HG03460 (cell line): ENCODE measurements around the gene OAS3.
"Not testable (repeated sequence)": the region's sequence is repeated elsewhere in the genome, so short reads cannot be mapped to it uniquely, and the experiment has no call there.

ENCODE experiments used
- ATAC-seq: cut with Tn5 transposase; IDR thresholded peaks from one replicate; pipeline ENCODE4 v1.9.1; 2021; ENCODE audit not compliant: unreplicated experiment

OAS3 gene, protein sequence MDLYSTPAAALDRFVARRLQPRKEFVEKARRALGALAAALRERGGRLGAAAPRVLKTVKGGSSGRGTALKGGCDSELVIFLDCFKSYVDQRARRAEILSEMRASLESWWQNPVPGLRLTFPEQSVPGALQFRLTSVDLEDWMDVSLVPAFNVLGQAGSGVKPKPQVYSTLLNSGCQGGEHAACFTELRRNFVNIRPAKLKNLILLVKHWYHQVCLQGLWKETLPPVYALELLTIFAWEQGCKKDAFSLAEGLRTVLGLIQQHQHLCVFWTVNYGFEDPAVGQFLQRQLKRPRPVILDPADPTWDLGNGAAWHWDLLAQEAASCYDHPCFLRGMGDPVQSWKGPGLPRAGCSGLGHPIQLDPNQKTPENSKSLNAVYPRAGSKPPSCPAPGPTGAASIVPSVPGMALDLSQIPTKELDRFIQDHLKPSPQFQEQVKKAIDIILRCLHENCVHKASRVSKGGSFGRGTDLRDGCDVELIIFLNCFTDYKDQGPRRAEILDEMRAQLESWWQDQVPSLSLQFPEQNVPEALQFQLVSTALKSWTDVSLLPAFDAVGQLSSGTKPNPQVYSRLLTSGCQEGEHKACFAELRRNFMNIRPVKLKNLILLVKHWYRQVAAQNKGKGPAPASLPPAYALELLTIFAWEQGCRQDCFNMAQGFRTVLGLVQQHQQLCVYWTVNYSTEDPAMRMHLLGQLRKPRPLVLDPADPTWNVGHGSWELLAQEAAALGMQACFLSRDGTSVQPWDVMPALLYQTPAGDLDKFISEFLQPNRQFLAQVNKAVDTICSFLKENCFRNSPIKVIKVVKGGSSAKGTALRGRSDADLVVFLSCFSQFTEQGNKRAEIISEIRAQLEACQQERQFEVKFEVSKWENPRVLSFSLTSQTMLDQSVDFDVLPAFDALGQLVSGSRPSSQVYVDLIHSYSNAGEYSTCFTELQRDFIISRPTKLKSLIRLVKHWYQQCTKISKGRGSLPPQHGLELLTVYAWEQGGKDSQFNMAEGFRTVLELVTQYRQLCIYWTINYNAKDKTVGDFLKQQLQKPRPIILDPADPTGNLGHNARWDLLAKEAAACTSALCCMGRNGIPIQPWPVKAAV

DNA sequence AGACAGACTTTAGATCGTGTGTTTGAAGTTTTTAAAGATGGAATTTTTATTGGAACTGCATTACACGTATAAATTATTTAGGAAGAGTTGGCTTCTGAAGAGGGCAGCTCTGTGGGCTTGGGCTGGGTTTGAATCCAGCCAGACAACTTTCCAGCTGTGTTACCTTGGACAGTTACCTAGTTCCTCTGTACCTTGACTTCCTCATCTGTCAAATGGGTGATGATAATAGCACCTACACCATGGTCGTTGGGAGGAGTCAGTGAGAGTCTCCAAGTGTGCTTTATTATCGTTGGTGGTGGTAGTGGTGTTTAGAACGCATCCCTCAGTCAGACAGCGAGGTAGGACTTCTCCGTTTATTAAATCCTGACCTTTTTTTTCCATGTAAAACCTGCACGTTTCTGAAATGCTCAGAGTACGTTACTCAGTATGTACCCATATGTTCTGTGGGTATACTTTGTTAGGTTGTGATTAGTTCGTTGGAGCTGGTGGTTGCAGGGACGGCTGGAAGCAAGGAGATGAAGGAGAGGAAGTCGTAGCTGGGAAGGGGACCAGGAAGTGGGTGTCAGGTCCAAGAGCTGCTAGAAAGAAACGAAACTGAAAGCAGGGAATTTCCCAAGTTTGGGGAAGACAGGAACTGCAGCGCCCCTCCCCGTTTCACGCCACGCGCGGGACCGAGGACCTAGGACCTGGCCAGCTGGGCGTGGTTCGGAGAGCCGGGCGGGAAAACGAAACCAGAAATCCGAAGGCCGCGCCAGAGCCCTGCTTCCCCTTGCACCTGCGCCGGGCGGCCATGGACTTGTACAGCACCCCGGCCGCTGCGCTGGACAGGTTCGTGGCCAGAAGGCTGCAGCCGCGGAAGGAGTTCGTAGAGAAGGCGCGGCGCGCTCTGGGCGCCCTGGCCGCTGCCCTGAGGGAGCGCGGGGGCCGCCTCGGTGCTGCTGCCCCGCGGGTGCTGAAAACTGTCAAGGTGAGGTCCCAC is at the start of gene OAS3:
Gene OAS3 (plus strand): TSS at position 734 of the 979 bp plus-strand sequence. CDS start 57 bp downstream, at position 791.
- peak; percentile 40 for ATAC-seq

DNA sequence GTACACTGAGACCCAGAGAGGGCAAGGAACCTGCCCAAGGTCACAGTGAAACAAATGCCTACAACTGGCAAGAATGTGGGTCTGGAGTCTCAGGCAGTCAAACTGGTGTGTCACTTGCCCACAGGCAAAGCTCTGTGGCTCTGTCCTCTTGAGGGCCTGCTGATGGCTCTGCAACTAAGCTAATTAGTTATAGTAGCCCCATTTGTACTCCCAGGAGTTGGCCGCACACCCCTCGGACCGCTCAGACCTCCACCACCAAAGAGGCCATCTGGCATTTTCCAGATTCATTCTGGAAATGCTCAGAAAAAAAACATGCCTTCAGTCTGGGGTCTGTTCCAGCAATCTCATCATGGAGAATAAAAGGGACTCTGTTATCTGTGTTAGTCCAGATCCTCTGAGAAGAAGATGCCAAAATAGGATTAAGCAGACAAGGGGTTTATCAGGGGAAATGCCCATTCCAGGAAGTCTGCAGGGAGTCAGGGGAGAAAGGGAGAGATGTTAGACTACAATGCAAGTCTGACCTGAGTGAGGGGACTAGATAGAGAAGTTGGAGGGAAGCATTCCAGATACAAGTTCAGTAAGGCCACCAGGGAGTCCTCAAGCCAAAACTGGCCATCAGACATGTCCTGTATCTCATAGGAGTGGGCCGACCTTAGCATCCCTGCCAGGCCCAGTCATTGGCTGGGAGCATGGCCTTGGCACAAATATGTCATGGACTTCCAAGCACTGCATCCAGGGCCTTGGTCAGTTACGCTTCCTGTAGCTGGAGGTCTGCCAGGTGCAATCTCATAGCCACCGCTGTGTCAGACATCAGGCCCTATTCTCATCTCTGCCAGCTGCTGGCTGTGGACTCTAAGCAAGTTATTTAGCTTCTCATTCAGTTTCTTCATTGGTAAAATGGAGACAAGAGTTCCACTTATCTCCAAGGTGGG is 46.9 kb upstream of the OAS3 start:
- no peak for ATAC-seq

DNA sequence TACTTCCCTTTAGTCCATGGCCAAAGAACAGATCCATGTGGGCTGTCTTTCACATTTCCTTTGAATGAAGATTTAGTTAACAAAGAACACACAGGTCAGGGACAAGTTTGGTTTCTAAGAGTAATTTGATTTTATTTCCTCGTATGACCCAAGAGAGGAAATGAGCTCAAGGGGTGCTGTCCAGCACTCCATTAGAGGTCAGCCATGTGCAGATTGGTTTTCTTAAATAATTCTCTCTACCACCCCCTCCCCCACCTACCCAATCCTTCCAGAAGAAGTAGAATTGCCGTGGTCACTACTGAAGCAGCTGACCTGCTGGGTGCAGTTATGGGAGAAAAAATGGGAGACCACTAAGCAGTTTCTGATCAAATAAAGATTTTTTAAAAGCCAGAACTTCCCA is 45.4 kb upstream of the OAS3 start:
- ATAC-seq = no peak

DNA sequence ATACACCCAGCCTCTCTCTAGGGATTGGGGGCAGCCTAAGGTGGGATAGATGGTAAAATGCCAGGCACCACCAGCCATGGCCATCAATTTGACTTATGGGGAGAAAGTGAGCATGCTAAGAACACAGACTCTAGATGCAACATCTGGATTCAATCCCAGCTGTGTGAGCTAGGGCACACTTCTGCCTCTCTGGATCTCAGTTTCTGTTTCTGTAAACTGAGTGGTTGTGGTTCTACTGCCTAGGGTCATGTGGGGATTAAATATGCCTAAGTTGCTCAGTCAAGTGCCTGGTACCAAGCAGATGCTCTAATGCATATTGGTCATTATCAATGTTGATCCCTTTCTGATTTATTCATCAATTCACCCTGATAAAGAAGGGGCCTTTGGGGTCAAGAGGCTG is 44.1 kb upstream of the OAS3 start:
- no peak for ATAC-seq

DNA sequence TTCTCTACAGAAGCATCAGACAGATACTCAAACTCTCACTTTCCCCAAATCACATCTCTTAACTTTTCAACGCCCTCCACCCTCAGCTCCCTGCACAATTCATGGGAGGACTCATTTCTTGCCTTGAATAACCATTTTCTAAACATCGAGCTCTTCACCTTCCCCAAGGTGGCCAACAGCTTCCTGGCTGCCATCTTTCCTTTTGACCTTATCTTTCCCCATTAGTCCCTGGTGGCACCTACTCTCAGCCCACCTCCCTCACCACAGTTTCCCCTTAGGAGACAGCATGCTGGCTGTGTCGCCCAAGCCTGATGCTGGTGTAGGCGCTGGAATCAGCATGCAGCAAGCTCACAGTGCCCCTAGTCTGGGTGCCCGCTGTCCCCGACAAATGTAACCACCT is 39.9 kb upstream of the OAS3 start:
- no peak for ATAC-seq

DNA sequence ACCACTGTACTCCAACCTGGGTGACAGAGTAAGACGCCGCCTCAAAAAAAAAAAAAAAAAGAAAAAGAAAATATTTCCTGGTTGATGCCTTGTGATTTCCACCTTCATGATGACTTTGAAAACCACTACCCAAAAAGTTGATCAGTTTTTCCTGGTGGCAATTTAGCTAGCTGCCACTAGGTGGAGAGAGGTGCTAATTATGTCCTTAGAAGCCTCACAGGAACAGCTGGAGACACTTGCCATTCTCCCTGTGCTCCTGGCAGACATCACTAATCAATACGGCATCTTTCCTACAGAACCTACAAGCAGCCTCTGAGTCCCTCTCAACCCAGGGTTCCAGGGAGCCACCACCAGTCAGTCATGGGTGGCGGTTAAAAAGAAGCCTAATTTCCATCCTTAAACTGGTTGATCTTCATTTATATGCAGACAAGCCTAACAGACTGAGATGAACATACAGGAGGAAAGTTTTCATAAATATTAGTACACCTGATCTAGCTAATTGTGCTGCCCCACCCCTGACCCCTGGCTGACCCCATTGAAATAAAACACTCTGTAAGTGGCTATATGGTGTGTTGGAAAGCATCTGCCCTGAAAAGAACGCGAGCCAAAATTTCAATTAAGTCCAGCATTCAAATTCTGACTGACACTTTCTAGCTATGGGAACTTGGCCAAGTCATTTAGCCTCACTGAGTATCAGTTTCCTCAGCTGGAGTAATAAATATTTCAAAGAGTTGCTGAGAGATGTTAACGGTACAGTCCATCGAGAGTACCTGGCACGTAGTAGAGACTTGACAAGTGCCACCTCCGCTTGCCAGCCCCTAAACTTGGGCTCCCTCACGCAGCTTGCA is 37.8 kb upstream of the OAS3 start:
- no peak for ATAC-seq

DNA sequence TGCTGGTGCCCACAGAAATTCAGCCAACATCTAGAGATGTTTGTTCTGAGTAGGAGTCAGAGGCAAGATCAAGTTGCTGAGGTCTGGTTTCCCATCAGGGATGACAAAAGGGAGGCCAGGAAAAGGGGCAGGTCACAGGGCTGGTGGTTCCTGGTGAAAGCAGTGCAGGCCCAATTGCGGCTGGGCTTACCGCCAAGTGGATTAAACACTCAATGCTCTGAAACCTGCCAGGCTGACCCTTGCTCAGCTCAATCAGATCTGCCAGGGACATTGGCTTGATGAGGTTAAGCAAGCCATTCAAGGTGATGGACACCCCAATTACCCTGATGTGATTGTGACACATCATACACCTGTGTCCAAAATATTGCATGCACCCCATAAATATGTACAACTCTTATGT is 37.0 kb upstream of the OAS3 start:
- no peak for ATAC-seq

DNA sequence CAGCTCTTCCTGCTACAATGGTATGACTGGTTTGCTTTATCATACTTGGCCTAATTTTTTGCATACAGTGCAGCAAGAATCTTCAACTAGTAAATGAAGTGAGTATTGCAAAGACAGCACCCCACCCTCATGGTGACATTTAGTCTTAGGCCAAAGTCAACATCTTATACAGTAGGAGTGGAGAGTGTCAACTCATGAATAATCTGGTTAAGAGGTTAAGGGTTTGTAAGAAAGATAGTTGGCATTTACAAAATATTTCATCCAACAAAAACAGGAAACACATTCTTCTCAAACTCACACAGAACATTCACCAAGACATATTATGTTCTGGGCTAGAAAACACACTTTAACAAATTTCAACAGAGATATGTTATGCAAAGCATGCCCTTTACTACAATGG is 33.7 kb upstream of the OAS3 start:
- ATAC-seq = no peak

DNA sequence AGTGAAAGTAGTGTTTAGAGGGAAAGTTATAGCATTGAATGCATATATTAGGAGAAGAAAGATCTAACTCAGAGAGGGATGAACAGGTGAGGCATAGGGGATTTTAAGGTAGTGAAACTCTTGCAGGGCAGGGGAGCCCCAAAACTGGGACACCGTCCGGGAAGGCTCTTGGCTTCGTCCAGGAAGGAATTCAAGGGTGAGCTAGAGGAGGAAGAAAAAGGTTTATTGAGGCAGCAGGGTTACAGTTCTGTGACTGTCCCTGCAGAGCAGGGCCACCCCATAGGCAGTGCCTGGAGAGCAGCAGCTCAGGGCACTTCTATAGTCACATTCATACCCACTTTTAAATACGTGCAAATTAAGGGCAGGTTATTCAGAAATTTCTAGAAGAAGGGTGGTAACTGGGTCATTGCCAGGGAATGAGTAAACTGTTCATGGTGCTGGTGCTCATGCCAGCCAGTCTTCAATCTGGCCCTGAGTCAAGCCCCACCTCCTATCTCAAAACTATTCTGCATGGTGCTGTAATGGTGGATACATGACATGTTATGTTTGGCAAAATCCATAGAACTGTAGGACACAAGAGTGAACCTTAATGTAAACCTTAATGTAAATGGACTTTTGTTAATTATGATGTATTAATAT is 32.7 kb upstream of the OAS3 start:
- ATAC-seq = no peak

DNA sequence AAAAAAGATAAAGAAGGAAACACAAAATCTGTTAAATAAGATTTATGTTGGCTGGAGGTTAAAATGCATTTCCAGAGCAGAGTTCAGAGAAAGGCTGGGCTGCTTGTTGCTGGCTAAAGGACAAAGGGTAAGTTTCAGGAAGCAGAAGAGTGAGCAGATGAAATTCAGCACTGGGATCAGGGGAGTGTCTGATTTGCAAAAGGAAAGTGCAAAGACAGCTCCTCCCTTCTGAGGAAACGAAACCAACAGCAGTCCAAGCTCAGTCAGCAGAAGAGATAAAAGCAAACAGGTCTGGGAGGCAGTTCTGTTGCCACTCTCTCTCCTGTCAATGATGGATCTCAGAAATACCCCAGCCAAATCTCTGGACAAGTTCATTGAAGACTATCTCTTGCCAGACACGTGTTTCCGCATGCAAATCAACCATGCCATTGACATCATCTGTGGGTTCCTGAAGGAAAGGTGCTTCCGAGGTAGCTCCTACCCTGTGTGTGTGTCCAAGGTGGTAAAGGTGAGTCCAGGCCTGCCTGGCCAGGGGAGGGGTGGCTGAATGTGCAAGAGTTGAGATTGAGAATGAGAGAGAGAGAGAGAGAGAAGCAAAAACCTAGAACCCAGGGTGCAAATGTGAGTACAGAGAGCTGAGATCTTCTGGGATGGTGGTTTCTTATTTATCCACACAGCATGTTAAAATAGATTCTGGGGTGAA is 31.4 kb upstream of the OAS3 start, which contains the start of gene OAS1:
Gene OAS1 (plus strand): TSS at position 251 of the 703 bp plus-strand sequence. CDS start 78 bp downstream, at position 329.
- peak; percentile 70 for ATAC-seq

DNA sequence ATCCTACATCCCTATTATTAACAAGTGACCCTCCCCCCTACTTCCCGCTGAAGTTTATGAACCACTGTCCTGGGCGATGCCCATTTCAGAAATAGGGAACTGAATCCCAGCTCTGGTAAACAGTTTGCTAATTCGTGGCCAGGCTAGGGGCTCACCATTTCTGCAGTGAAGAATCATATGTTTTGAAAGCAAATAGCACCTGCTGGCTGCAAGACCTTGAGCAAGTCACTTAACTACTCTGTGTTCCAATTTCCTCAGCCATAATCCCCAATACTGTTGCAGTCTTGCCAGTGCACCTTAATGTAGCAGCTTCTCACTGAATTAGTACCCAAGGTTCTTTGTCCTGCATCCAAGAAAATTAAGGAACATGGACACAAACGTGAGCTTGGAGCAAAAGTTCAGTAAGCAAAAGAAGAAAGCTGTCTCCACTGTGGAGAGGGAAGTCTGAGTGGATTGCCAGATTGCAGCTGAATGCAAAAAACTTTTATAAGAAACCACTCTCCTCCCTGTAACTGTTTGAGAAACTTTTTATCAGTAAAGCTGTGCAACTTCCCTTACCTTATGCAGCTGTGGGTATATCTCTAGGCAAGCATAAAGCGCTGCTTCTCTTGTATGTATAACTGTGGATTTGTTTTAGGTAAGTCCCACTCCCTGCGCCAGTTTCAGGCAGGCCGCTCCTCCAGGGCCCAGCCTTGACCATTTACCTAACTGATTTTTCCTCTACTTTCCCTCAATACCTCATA is 30.7 kb upstream of the OAS3 start:
- ATAC-seq = peak; percentile 56

DNA sequence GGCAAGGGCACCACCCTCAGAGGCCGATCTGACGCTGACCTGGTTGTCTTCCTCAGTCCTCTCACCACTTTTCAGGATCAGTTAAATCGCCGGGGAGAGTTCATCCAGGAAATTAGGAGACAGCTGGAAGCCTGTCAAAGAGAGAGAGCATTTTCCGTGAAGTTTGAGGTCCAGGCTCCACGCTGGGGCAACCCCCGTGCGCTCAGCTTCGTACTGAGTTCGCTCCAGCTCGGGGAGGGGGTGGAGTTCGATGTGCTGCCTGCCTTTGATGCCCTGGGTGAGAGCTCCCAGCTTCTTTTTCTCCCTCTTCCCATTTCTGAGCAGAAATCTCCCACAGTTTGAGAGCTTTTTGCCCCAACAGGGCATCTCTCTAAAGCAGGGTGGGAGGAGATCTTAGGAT is 29.7 kb upstream of the OAS3 start:
- no peak for ATAC-seq

DNA sequence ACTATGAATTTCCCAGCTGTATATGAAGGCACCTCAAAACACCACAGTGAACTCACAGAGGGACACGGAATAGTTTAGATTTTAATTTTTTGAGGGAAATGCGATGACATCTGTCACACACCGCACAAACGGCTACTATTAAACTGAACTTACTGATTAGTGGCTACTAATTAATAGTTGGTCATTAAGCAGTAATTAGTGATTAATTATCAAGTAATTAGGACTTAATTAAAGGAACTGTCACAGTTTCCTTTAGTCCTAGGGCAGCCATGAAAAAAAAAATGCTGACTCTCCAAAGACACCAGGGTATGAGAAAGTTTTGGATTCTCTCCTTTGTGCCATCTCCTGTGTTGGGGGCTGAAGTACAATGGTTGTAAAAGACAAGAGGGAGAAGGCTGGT is 28.6 kb upstream of the OAS3 start:
- no peak for ATAC-seq

DNA sequence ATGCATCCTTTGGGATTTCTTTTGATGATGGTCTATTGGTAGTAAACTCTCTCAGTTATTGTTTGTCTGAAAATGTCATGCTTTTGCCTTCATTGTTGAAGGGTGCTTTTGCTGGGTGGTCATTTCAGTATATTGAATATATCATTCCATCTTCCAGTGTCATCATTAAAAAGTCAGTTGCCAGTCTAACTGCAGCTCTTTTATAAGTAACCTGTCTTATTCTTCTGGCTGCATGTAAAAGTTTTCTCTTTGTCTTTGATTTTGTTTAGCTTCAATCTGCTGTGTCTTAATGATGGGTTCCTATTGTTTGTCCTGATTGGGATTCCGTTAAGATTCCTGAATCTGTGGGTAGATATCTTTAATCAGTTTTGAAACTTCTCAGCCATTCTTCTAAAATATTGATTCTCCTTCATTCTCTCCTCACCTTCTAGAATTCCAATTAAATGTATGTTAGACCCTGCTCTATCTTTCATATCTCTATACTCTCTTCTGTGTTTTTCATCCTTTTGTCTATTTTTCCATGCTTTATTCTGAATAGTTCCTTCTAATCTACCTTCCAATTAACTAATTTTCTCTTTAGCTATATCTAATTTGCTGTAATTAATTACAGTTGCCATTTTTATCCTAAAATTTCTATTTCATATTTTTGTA is 25.1 kb upstream of the OAS3 start:
- ATAC-seq = no peak

DNA sequence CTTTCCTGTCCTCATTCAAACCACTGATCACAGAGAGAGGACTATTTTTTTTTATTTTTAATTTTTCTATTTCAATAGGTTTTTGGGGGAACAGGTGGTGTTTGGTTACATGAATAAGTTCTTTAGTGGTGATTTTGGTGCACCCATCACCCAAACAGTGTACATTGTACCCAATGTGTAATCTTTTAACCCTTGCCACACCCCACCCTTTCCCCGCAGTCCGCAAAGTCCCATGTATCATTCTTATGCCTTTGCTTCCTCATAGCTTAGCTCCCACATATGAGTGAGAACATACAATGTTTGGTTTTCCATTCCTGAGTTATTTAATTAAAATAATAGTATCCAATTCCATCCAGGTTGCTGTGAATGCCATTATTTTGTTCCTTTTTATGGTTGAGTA is 24.4 kb upstream of the OAS3 start:
- ATAC-seq = not testable (repeated sequence)

DNA sequence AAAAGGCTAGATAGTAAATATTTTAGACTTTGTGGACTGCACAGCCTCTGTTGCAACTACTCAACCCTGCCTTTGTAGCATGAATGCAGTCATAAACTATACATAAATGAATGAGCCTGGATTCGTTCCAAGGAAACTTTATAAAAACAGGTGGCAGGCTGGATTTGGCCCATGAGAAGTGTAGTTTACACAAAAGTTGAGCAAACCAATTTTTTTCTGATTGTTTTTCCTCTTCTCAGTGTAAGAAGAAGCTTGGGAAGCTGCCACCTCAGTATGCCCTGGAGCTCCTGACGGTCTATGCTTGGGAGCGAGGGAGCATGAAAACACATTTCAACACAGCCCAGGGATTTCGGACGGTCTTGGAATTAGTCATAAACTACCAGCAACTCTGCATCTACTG is 22.0 kb upstream of the OAS3 start:
- no peak for ATAC-seq
